ENCODE measurements around the gene S1PR3.

DNA sequence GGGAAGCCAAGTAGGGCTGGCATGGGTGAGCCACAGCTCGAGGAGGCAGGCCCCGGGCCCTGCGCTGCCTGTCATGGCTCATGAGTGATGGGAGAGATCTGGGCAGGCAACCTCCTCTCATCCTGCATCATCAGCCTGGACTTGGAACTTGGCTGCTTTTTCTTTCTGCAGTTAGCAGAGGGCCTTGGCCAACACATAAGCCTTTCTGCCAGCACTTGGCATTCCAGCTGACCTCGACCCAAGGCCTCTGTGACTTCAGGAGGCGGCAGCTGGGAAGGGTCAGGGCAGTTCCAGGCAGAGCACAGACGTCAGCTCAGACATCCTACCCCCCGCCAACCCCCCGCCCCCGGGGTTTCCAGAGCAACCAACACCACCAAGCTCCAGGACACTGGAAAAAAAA, 7.6 kb downstream of the S1PR3 start:
- TF ChIP-seq, protein P1, sequence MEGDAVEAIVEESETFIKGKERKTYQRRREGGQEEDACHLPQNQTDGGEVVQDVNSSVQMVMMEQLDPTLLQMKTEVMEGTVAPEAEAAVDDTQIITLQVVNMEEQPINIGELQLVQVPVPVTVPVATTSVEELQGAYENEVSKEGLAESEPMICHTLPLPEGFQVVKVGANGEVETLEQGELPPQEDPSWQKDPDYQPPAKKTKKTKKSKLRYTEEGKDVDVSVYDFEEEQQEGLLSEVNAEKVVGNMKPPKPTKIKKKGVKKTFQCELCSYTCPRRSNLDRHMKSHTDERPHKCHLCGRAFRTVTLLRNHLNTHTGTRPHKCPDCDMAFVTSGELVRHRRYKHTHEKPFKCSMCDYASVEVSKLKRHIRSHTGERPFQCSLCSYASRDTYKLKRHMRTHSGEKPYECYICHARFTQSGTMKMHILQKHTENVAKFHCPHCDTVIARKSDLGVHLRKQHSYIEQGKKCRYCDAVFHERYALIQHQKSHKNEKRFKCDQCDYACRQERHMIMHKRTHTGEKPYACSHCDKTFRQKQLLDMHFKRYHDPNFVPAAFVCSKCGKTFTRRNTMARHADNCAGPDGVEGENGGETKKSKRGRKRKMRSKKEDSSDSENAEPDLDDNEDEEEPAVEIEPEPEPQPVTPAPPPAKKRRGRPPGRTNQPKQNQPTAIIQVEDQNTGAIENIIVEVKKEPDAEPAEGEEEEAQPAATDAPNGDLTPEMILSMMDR (IDR thresholded peaks at IDR 0.05): no peak
- TF ChIP-seq POLR2A (IDR thresholded peaks at IDR 0.05): no peak

Measured in testis (tissue), 2 donors.